Gastrocnemius medialis (tissue), 4 donors: ENCODE data around the gene THADA. TPM values are rescaled to one million over a fixed set of nuclear protein-coding genes. Genes with fewer than 3 reads are reported as not detected.

Source experiments
- ATAC-seq, 2 donors: fragments of 150-250 bp; one replicate each; pipeline ENCODE4 v1.9.1; 2016
- DNase-seq, 2 donors: peaks; one replicate each; pipeline ENCODE4 v3.0.0-alpha.2; 2019
- H3K27ac ChIP-seq, 4 donors: fragments of 200-600 bp; sonication (generic); 1 replicate in 1 of 4; 2 replicates in 3 of 4; pipeline ENCODE4 v1.5.1; 2016 to 2018; ENCODE audit warnings: mild to moderate bottlenecking in 2 of 4, moderate library complexity in 1 of 4
- H3K27me3 ChIP-seq, 3 donors: fragments of 200-600 bp; sonication (generic) in 2 of 3; 1 replicate in 1 of 3; 2 replicates in 2 of 3; pipeline versions ENCODE4 v1.5.1 to v1.6.0; 2016 to 2019; ENCODE audit warnings: mild to moderate bottlenecking in 1 of 3, moderate library complexity in 1 of 3
- H3K36me3 ChIP-seq, 2 donors: fragments of 200-600 bp; sonication (generic) in 1 of 2; one replicate each; pipeline ENCODE4 v1.5.1; 2017 to 2018
- H3K4me1 ChIP-seq, 2 donors: fragments of 200-600 bp; sonication (generic) in 1 of 2; one replicate each; pipeline ENCODE4 v1.5.1; 2016 to 2017; ENCODE audit warnings: mild to moderate bottlenecking in 2 of 2
- H3K4me3 ChIP-seq, 4 donors: fragments of 200-600 bp; sonication (generic) in 3 of 4; 1 replicate in 1 of 4; 2 replicates in 3 of 4; pipeline ENCODE4 v1.5.1; 2016 to 2019; ENCODE audit warnings: mild to moderate bottlenecking in 2 of 4
- H3K9me3 ChIP-seq, 3 donors: fragments of 200-600 bp; sonication (generic) in 2 of 3; 1 replicate in 1 of 3; 2 replicates in 2 of 3; pipeline ENCODE4 v1.5.1; 2016 to 2019
- POLR2A ChIP-seq, 2 donors: fragments of 450-650 bp; IDR thresholded peaks; one replicate each; pipeline ENCODE4 v1.6.1; 2017; ENCODE audit warnings: antibody characterized with exemption in 2 of 2, mild to moderate bottlenecking in 2 of 2, moderate library complexity in 2 of 2
- in situ Hi-C, 4 donors: fragments of 200-750 bp; cut with MboI; loops; one replicate each; pipeline versions ENCODE4 v1.15.0 to v1.8.0; 2017; ENCODE audit warnings: low sequenced_read_pairs in 4 of 4
- intact Hi-C: fragments of 100-400 bp; cut with DNase I; formaldehyde crosslinking; loops from one replicate; pipeline ENCODE4 v1.15.1; 2023; ENCODE audit warnings: low total_unique reads
- total RNA-seq, 4 donors: library from RNA; depleted of rRNA; stranded (reverse); fragments of >200 nt; gene quantifications; one replicate each; pipeline versions ENCODE4 v1.1.0 to v1.2.3, GENCODE V29; 2016
- TF ChIP-seq, protein P1 (sequence below), 5 experiments: fragments of 450-650 bp in 3 of 5; fragments of 200-600 bp in 2 of 5; sonication (generic) in 2 of 5; IDR thresholded peaks in 4 of 5; conservative IDR thresholded peaks in 1 of 5; 1 replicate in 4 of 5; 2 replicates in 1 of 5; pipeline ENCODE4 v1.5.1; 2016 to 2019; ENCODE audit warnings: antibody characterized with exemption in 5 of 5, mild to moderate bottlenecking in 3 of 5, moderate library complexity in 3 of 5

The THADA gene
- total RNA-seq, 4 donors from 2014 or later = 13.6 to 19.0 (median 16.2) TPM

GRCh38 chr2:43230951-43231827 lies 364.6 kb downstream of the THADA start:
- intact Hi-C loops (loop anchor here (10.0 kb wide), 1 partner anchor 376 kb away; no protein-coding TSS in a partner anchor), in situ Hi-C loops (loop anchor here (5.0 to 25.0 kb wide), 9 partner anchors 104 to 406 kb away; no protein-coding TSS in a partner anchor)
- Histone ChIP-seq H3K27ac (peak overlapping the region in 1 of 4 donors; percentile 25), H3K9me3 (no peaks in the 10 kb centered on the region), H3K4me1 (peaks cover 12 to 23% of the 10 kb centered on the region in 2 donors), H3K4me3 (no peak overlapping the region), H3K36me3 (peaks cover 0 to 5% of the 10 kb centered on the region in 2 donors), H3K27me3 (no peaks in the 10 kb centered on the region)
- no peak for DNase-seq
- no peak for TF ChIP-seq POLR2A (IDR thresholded peaks at IDR 0.05)
- TF ChIP-seq, protein P1, sequence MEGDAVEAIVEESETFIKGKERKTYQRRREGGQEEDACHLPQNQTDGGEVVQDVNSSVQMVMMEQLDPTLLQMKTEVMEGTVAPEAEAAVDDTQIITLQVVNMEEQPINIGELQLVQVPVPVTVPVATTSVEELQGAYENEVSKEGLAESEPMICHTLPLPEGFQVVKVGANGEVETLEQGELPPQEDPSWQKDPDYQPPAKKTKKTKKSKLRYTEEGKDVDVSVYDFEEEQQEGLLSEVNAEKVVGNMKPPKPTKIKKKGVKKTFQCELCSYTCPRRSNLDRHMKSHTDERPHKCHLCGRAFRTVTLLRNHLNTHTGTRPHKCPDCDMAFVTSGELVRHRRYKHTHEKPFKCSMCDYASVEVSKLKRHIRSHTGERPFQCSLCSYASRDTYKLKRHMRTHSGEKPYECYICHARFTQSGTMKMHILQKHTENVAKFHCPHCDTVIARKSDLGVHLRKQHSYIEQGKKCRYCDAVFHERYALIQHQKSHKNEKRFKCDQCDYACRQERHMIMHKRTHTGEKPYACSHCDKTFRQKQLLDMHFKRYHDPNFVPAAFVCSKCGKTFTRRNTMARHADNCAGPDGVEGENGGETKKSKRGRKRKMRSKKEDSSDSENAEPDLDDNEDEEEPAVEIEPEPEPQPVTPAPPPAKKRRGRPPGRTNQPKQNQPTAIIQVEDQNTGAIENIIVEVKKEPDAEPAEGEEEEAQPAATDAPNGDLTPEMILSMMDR (IDR thresholded peaks at IDR 0.05 in 4 of 5, conservative IDR thresholded peaks at IDR 0.05 in 1 of 5) = no peak
- ATAC-seq = no peak

GRCh38 chr2:43230351-43230885 lies 365.4 kb downstream of the THADA start:
- in situ Hi-C loops (loop anchor here (5.0 to 25.0 kb wide), 9 partner anchors 103 to 406 kb away; no protein-coding TSS in a partner anchor), intact Hi-C loops (loop anchor here (10.0 kb wide), 1 partner anchor 376 kb away; no protein-coding TSS in a partner anchor)
- DNase-seq = no peak
- no peaks in the 10 kb centered on the region for H3K9me3 ChIP-seq
- peaks cover 12 to 23% of the 10 kb centered on the region in 2 donors for H3K4me1 ChIP-seq
- peaks cover 0 to 5% of the 10 kb centered on the region in 2 donors for H3K36me3 ChIP-seq
- ATAC-seq = no peak
- peak overlapping the region in 2 of 4 donors; percentile 7 to 25 for H3K27ac ChIP-seq
- no peak for TF ChIP-seq POLR2A (IDR thresholded peaks at IDR 0.05)
- TF ChIP-seq, protein P1 (IDR thresholded peaks at IDR 0.05 in 4 of 5, conservative IDR thresholded peaks at IDR 0.05 in 1 of 5) = no peak
- no peak overlapping the region for H3K4me3 ChIP-seq
- no peaks in the 10 kb centered on the region for H3K27me3 ChIP-seq

GRCh38 chr2:43228756-43229659 lies 366.8 kb downstream of the THADA start:
- peaks cover 0 to 9% of the 10 kb centered on the region in 2 donors for H3K36me3 ChIP-seq
- no peak for ATAC-seq
- TF ChIP-seq POLR2A (IDR thresholded peaks at IDR 0.05) = peak in 1 of 2 donors; percentile 7
- TF ChIP-seq, protein P1 (IDR thresholded peaks at IDR 0.05 in 4 of 5, conservative IDR thresholded peaks at IDR 0.05 in 1 of 5) = no peak
- no peaks in the 10 kb centered on the region for H3K27me3 ChIP-seq
- intact Hi-C loops = loop anchor here (1.0 to 5.0 kb wide), 7 partner anchors 102 to 402 kb away; no protein-coding TSS in a partner anchor
- H3K9me3 ChIP-seq = no peaks in the 10 kb centered on the region
- in situ Hi-C loops = loop anchor here (5.0 to 25.0 kb wide), 6 partner anchors 54 to 392 kb away; no protein-coding TSS in a partner anchor
- peak overlapping the region; percentile 99 to 100 (median 100) for H3K27ac ChIP-seq
- no peak for DNase-seq
- peaks cover 12 to 23% of the 10 kb centered on the region in 2 donors for H3K4me1 ChIP-seq
- H3K4me3 ChIP-seq = no peak overlapping the region

DNA sequence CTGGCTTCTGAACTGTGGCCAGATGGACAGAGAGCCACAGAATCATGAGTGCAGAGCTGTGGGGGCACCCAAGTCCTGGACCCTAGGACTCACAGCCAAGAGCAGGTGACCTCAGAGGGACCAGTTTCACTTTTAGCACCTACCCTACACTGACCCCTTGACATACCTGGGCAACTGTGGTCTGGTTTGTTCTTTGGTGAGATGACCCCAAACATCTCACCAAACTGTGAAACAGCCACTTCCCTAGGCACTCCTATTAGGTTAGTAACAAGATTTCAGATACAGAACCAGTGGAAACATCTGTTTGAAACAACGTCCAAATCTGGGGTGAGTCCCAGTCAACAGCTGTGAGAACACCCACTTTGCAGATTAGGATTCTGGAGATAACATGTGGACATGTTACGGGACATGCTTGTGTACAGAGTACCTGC lies 367.5 kb downstream of the THADA start:
- in situ Hi-C loops = loop anchor here (5.0 to 25.0 kb wide), 6 partner anchors 54 to 391 kb away; no protein-coding TSS in a partner anchor
- DNase-seq (no peak), ATAC-seq (no peak)
- Histone ChIP-seq H3K4me1 (peaks cover 16 to 27% of the 10 kb centered on the region in 2 donors), H3K4me3 (peak overlapping the region in 3 of 4 donors; percentile 91 to 95 (median 94)), H3K9me3 (no peaks in the 10 kb centered on the region), H3K27me3 (no peaks in the 10 kb centered on the region), H3K36me3 (peaks cover 0 to 13% of the 10 kb centered on the region in 2 donors), H3K27ac (peak overlapping the region; percentile 99 to 100 (median 100))
- TF ChIP-seq, protein P1 (IDR thresholded peaks at IDR 0.05 in 4 of 5, conservative IDR thresholded peaks at IDR 0.05 in 1 of 5) = no peak
- no peak for TF ChIP-seq POLR2A (IDR thresholded peaks at IDR 0.05)
- intact Hi-C loops = loop anchor here (1.0 to 5.0 kb wide), 4 partner anchors 101 to 401 kb away; no protein-coding TSS in a partner anchor
